Spleen (tissue), 7 donors: ENCODE measurements around the gene SEMG1.

Experiments
- CTCF ChIP-seq, 11 experiments: fragments of 200-600 bp in 7 of 11; fragments of 450-650 bp in 4 of 11; sonication (generic) in 4 of 11; IDR thresholded peaks in 8 of 11; conservative IDR thresholded peaks in 3 of 11; 1 replicate in 7 of 11; 2 replicates in 4 of 11; pipeline versions ENCODE4 v1.4.0 to v1.8.0; 2016 to 2021; ENCODE audit warnings: antibody characterized with exemption in 11 of 11, inconsistent platforms in 4 of 11, mild to moderate bottlenecking in 1 of 11
- POLR2AphosphoS5 ChIP-seq, 3 donors: sonication (generic); formaldehyde crosslinking; IDR thresholded peaks; one replicate each; pipeline ENCODE4 v1.5.1; 2017; ENCODE audit warnings: antibody characterized with exemption in 3 of 3
- donor health status: DM: no; HTN: no; CAD: no; lungs with moderate emphysema.
- donor health status: DM: no; HTN: no; CAD: no.
- donor health status: DM: no; HTN: no; CAD: no.

GRCh38 chr20:45181639-45182038 is 25.2 kb upstream of the SEMG1 start:
- no peak for TF ChIP-seq CTCF (IDR thresholded peaks at IDR 0.05 in 8 of 11, conservative IDR thresholded peaks at IDR 0.05 in 3 of 11)
- no peak for TF ChIP-seq POLR2AphosphoS5 (IDR thresholded peaks at IDR 0.05)
